Measurements from ENCODE around the gene RFX8.

The RFX8 gene

GRCh38 chr2:101516823-101517690 lies 42.1 kb upstream of the RFX8 start:
- TF ChIP-seq, protein P1, sequence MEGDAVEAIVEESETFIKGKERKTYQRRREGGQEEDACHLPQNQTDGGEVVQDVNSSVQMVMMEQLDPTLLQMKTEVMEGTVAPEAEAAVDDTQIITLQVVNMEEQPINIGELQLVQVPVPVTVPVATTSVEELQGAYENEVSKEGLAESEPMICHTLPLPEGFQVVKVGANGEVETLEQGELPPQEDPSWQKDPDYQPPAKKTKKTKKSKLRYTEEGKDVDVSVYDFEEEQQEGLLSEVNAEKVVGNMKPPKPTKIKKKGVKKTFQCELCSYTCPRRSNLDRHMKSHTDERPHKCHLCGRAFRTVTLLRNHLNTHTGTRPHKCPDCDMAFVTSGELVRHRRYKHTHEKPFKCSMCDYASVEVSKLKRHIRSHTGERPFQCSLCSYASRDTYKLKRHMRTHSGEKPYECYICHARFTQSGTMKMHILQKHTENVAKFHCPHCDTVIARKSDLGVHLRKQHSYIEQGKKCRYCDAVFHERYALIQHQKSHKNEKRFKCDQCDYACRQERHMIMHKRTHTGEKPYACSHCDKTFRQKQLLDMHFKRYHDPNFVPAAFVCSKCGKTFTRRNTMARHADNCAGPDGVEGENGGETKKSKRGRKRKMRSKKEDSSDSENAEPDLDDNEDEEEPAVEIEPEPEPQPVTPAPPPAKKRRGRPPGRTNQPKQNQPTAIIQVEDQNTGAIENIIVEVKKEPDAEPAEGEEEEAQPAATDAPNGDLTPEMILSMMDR (IDR thresholded peaks at IDR 0.05; ENCODE audit: low read depth, low read length): no peak
- peaks cover 3% of the 10 kb centered on the region for H3K9me3 ChIP-seq (ENCODE audit: severe bottlenecking)
- H3K27me3 ChIP-seq (ENCODE audit: insufficient read depth, low read depth, severe bottlenecking): no peaks in the 10 kb centered on the region
- no peak for DNase-seq
- no peak overlapping the region for H3K4me3 ChIP-seq (ENCODE audit: low read depth, low read length)
- no peak overlapping the region for H3K27ac ChIP-seq
- no peaks in the 10 kb centered on the region for H3K36me3 ChIP-seq

DNA sequence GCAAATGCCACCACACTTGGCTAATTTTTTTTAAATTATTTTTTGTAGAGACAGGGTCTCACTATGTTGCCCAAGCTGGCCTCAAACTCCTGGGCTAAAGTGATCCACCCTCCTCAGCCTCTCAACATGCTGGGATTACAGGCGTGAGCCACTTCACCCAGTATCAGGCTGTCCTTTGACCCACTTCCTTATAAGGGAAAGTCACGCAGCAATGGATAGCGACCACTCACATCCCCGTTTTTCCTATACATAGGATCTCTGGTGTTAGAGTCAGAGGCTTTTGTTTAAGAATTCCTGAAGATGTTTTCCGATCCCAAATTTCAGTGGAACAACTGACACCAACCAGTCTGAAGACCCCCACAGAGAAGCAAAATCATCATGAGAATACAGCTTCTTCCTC lies 41.4 kb upstream of the RFX8 start:
- H3K36me3 ChIP-seq: no peaks in the 10 kb centered on the region
- no peak overlapping the region for H3K27ac ChIP-seq
- H3K9me3 ChIP-seq (ENCODE audit: severe bottlenecking): peaks cover 3% of the 10 kb centered on the region
- H3K27me3 ChIP-seq (ENCODE audit: insufficient read depth, low read depth, severe bottlenecking): no peaks in the 10 kb centered on the region
- DNase-seq: no peak
- H3K4me3 ChIP-seq (ENCODE audit: low read depth, low read length): no peak overlapping the region
- TF ChIP-seq, protein P1 (IDR thresholded peaks at IDR 0.05; ENCODE audit: low read depth, low read length): no peak

- Histone ChIP-seq H3K36me3 (no peaks in the 10 kb centered on the region), H3K9me3 (ENCODE audit: severe bottlenecking) (peaks cover 3% of the 10 kb centered on the region), H3K27ac (no peak overlapping the region), H3K27me3 (ENCODE audit: insufficient read depth, low read depth, severe bottlenecking) (no peaks in the 10 kb centered on the region), H3K4me3 (ENCODE audit: low read depth, low read length) (no peak overlapping the region)
- TF ChIP-seq, protein P1 (IDR thresholded peaks at IDR 0.05; ENCODE audit: low read depth, low read length): no peak
- peak; percentile 17 for DNase-seq
Observed at GRCh38 chr2:101515477-101515876, 40.6 kb upstream of the RFX8 start.

- Histone ChIP-seq H3K36me3 (no peaks in the 10 kb centered on the region), H3K27me3 (ENCODE audit: insufficient read depth, low read depth, severe bottlenecking) (no peaks in the 10 kb centered on the region), H3K27ac (no peak overlapping the region), H3K9me3 (ENCODE audit: severe bottlenecking) (peaks cover 3% of the 10 kb centered on the region), H3K4me3 (ENCODE audit: low read depth, low read length) (no peak overlapping the region)
- TF ChIP-seq, protein P1 (IDR thresholded peaks at IDR 0.05; ENCODE audit: low read depth, low read length): no peak
- DNase-seq: no peak
Observed at GRCh38 chr2:101512993-101513392, 38.1 kb upstream of the RFX8 start.

GRCh38 chr2:101511381-101511780 lies 36.5 kb upstream of the RFX8 start:
- no peak overlapping the region for H3K27ac ChIP-seq
- H3K4me3 ChIP-seq (ENCODE audit: low read depth, low read length): no peak overlapping the region
- H3K9me3 ChIP-seq (ENCODE audit: severe bottlenecking): no peaks in the 10 kb centered on the region
- no peaks in the 10 kb centered on the region for H3K36me3 ChIP-seq
- TF ChIP-seq, protein P1 (IDR thresholded peaks at IDR 0.05; ENCODE audit: low read depth, low read length): no peak
- DNase-seq: no peak
- no peaks in the 10 kb centered on the region for H3K27me3 ChIP-seq (ENCODE audit: insufficient read depth, low read depth, severe bottlenecking)

Measured in WERI-Rb-1 (cell line).